NCI-H1436 (cell line): ENCODE measurements around the gene FBXO38.

Source experiments
- DNase-seq: peaks from one replicate; lab custom pipeline; 2025; lab: John Stamatoyannopoulos, UW

FBXO38 gene

GRCh38 chr5:148474025-148474511, 90.3 kb downstream of the FBXO38 start:
- DNase-seq, result no peak

DNA sequence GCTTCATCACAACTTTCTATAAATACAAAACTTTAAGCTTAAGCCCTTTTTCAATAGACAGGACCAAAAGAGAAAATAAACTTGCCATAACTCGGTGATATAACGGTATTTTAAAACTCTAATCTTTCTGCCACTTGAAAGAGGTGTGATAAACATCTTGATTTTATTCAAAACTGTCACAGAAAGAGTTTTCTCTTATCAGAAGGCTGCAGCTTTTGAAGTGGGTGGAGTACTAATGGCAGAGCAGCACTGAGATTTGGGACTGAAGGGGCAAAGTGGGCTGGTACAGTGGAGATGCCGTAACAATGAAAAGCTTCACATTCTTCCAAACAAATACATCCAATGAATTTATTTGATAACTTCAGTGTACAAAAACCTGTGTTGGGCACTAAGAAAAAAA, 92.5 kb downstream of the FBXO38 start:
- no peak for DNase-seq

- DNase-seq, result no peak
These were observed 93.7 kb downstream of the FBXO38 start for GRCh38 chr5:148477429-148477828.

- DNase-seq, result no peak
These were observed 98.4 kb downstream of the FBXO38 start for GRCh38 chr5:148482196-148482595.

DNA sequence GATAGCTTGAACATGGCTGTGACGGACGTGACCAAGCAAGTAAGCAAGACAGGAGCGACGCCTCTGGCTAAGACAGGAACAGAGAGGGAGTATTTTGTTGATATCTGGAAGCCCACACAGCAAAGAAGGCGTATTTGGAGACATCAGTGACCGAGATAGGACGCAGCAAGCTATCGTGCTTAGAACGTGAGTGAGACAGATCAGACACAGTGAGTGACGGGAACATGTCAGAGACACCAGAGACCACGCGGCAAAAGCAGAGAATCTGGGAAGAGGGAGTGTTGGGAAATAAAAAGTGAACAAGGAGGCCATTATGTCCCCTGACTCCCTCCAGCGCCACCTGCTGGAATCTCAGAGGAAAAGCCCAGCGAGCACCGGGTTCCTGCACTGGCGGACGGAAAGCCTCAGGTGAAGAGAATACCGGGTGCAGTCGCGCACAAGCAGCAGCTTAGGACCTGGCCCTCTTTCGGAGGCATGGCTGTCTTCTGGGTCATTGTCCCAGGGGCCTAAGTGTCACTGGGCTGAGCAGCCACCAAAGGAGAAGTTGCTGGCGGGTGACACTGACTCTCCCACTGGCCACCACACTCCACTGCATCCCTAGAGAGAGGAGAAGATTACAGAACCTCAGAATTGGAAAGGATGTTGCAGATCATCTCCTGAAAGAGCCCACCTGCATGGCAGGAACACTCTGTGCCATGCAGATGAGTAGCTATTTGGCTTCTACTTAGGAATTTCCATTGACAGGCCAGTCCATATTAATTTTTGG, 99.1 kb downstream of the FBXO38 start:
- DNase-seq, result no peak

DNA sequence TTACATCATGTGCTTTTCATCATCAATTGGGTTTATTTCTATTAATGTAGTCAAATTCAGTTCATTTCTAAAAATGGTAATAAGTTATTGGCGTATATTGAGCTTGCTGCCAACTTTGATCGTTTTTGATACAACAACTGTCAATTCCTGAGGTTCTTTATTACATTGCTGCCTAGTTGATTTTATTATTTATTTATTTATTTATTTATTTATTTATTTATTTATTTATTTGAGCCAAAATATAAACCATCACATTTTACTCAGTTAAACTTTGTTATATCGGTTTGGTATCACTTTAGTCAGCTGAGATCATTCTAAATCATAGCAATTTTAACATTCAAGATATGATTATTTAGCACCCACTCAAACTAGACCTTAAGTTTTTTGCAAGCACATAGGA, 100.0 kb downstream of the FBXO38 start:
- no peak for DNase-seq

- no peak for DNase-seq
These were observed 100.9 kb downstream of the FBXO38 start for GRCh38 chr5:148484651-148485050.

DNA sequence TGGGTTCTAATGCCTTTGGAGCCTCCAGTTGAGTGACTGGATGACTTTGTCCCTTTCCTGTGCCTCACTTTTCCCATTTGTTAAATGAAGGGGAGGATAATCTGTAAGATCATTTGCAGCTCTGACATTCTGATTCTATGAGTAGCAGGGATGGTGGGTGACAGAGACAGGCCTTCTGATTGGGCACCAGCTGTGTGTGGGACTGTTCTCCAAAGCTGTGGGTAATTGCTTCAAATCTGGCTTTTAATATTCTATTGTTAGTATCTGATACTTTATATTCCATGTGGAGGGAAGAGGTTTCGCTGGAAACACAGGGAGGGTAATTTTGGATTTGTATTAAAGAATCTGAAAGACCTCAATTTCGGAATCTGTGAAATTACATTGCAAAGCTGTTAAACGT, 102.7 kb downstream of the FBXO38 start:
- DNase-seq, result no peak

GRCh38 chr5:148488757-148489156, 105.0 kb downstream of the FBXO38 start:
- no peak for DNase-seq

- DNase-seq, result no peak
These were observed 107.4 kb downstream of the FBXO38 start for GRCh38 chr5:148491015-148491792.

DNA sequence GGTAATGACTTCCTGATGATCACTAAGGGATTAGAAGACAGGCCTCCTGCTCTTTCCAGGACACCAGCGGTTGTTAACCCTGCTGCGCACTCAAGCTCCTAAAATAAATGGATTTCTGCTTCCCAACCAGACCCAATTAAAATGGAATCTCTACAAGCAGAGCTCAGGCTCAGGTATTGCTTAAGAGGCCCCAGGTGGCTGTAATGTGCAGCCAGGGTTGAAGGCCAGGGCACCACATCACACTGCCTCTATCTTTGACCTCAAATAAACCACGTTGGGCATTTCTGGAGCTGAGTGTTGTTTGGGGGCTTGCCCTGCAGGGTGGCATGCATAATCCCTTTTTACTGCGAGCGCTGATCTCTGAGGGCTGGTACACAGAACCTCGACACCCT, 108.0 kb downstream of the FBXO38 start:
- DNase-seq, result no peak

GRCh38 chr5:148492351-148492750, 108.6 kb downstream of the FBXO38 start:
- no peak for DNase-seq
